ENCODE measurements around the gene TRIM38. TPM values are rescaled to one million over a fixed set of nuclear protein-coding genes. Genes with fewer than 3 reads are reported as not detected.
A peak's percentile ranks its signal among the peaks of the same experiment; 100 is the strongest.

Gene TRIM38
- total RNA-seq, 2 experiments from 2014 or later = 19.1 to 19.7 TPM

- H3K36me3 Mint-ChIP-seq (ENCODE audit: low read depth) = peaks cover 9% of the 10 kb centered on the region
- intact Hi-C loops (cut with micrococcal nuclease) = loop anchor here (1.0 to 5.0 kb wide), 4 partner anchors 72 to 1836 kb away; a partner anchor contains a TSS
- peak overlapping the region; percentile 97 for H3K27ac Mint-ChIP-seq
- no peaks in the 10 kb centered on the region for H3K27me3 Mint-ChIP-seq (ENCODE audit: low read depth)
- peak; percentile 96 for DNase-seq
- peak overlapping the region; percentile 86 for H3K4me3 Mint-ChIP-seq
- peaks cover 33% of the 10 kb centered on the region for H3K4me1 Mint-ChIP-seq (ENCODE audit: low read depth)
- CTCF ChIA-PET = interaction anchor here (0.5 to 3.7 kb wide), 9 partner anchors 8 to 144 kb away, joined by 3 to 14 read pairs (median 3); a partner anchor contains a TSS
- H3K9me3 Mint-ChIP-seq = no peaks in the 10 kb centered on the region
These were observed 69.2 kb downstream of the TRIM38 start for GRCh38 chr6:26031595-26032339.

- H3K4me1 Mint-ChIP-seq (ENCODE audit: low read depth) = peaks cover 29% of the 10 kb centered on the region
- peak overlapping the region; percentile 97 for H3K27ac Mint-ChIP-seq
- peak overlapping the region; percentile 86 for H3K4me3 Mint-ChIP-seq
- no peaks in the 10 kb centered on the region for H3K27me3 Mint-ChIP-seq (ENCODE audit: low read depth)
- intact Hi-C loops (cut with micrococcal nuclease) = loop anchor here (1.0 to 5.0 kb wide), 6 partner anchors 11 to 1835 kb away; a partner anchor contains a TSS
- no peaks in the 10 kb centered on the region for H3K9me3 Mint-ChIP-seq
- H3K36me3 Mint-ChIP-seq (ENCODE audit: low read depth) = peaks cover 8% of the 10 kb centered on the region
- CTCF ChIA-PET = interaction anchor here (0.8 to 3.7 kb wide), 7 partner anchors 9 to 64 kb away, joined by 3 to 14 read pairs (median 3); a partner anchor contains a TSS
- peak; percentile 52 for DNase-seq
These were observed 69.9 kb downstream of the TRIM38 start for GRCh38 chr6:26032340-26033084.

DNA sequence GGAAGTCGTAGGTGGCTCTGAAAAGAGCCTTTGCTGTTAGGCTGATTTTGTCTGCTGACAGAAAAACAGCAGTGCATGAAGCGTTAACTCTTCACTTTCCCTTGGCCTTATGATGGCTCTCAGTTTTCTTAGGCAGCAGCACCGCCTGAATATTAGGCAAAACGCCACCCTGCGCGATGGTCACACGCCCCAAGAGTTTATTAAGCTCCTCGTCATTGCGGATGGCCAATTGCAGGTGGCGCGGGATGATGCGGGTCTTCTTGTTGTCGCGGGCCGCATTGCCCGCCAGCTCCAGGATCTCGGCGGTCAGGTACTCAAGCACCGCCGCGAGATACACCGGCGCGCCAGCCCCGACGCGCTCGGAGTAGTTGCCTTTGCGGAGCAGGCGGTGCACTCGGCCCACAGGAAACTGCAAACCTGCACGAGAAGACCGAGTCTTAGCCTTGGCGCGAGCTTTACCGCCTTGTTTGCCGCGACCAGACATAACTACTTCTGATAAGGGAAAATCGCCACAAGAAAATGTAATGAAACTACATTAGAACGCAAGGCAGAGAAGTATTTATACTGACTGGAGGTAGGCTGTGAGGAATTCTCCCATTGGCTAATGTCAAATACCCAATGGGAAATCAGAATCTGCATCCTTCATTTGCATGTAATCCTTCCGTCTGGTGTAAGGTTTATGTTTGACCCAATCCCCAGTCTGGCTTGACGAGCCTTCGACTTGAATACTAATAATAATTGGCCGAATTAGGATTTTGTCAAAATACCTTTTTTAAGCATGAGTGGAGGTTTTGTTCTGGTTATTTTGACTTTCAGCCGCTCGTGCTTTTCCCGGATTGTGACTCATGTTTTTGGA is 70.7 kb downstream of the TRIM38 start:
- peak; percentile 73 for DNase-seq
- Mint-ChIP-seq H3K27me3 (ENCODE audit: low read depth) (no peaks in the 10 kb centered on the region), H3K36me3 (ENCODE audit: low read depth) (peaks cover 8% of the 10 kb centered on the region), H3K9me3 (no peaks in the 10 kb centered on the region), H3K4me1 (ENCODE audit: low read depth) (peaks cover 24% of the 10 kb centered on the region), H3K27ac (peak overlapping the region; percentile 97), H3K4me3 (peak overlapping the region; percentile 86)
- CTCF ChIA-PET = interaction anchor here (1.0 to 3.7 kb wide), 2 partner anchors 10 to 11 kb away, joined by 3 to 14 read pairs; a partner anchor contains a TSS
- intact Hi-C loops (cut with micrococcal nuclease) = loop anchor here (1.0 to 5.0 kb wide), 4 partner anchors 10 to 1834 kb away; a partner anchor contains a TSS

- peak; percentile 67 for DNase-seq
- Mint-ChIP-seq H3K9me3 (no peaks in the 10 kb centered on the region), H3K27me3 (ENCODE audit: low read depth) (no peaks in the 10 kb centered on the region), H3K27ac (peak overlapping the region; percentile 97), H3K4me1 (ENCODE audit: low read depth) (peaks cover 18% of the 10 kb centered on the region), H3K4me3 (peak overlapping the region; percentile 86), H3K36me3 (ENCODE audit: low read depth) (peaks cover 8% of the 10 kb centered on the region)
- CTCF ChIA-PET = interaction anchor here (1.0 kb wide), 1 partner anchor 12 kb away, joined by 3 read pairs; no protein-coding TSS in a partner anchor
- intact Hi-C loops (cut with micrococcal nuclease) = loop anchor here (1.0 to 5.0 kb wide), 4 partner anchors 9 to 1833 kb away; a partner anchor contains a TSS
These were observed 71.3 kb downstream of the TRIM38 start for GRCh38 chr6:26033941-26034354.

- Mint-ChIP-seq H3K36me3 (ENCODE audit: low read depth) (peaks cover 8% of the 10 kb centered on the region), H3K27me3 (ENCODE audit: low read depth) (no peaks in the 10 kb centered on the region), H3K4me1 (ENCODE audit: low read depth) (peaks cover 18% of the 10 kb centered on the region), H3K27ac (no peak overlapping the region), H3K4me3 (no peak overlapping the region), H3K9me3 (no peaks in the 10 kb centered on the region)
- no peak for DNase-seq
- CTCF ChIA-PET = no interaction called here
- intact Hi-C loops (cut with micrococcal nuclease) = loop anchor here (5.0 kb wide), 1 partner anchor 1832 kb away; a partner anchor contains a TSS
These were observed 72.3 kb downstream of the TRIM38 start for GRCh38 chr6:26034905-26035304.

Other genes starting within 250 kb of the TRIM38 start
- not detected for gene SLC17A4, start 208.1 kb upstream of the TRIM38 start, total RNA-seq
- not detected for gene SLC17A1, start 130.8 kb upstream of the TRIM38 start, total RNA-seq
- gene SLC17A3, start 88.6 kb upstream of the TRIM38 start, total RNA-seq = not detected
- gene SLC17A2, start 32.1 kb upstream of the TRIM38 start, total RNA-seq = under 1 TPM; 0.07 to 0.14 TPM
- gene HFE, start 124.6 kb downstream of the TRIM38 start, total RNA-seq = 1 to 10 TPM in 1 of 2 experiments, under 1 TPM in 1; 0.57 to 1.4 TPM